GM21723 (cell line): ENCODE data around the gene SYVN1.

Experiments used
- ATAC-seq: cut with Tn5 transposase; IDR thresholded peaks from one replicate; pipeline ENCODE4 v1.9.1; 2021; ENCODE audit warnings: mild to moderate bottlenecking, moderate library complexity; ENCODE audit not compliant: unreplicated experiment

SYVN1 gene

GRCh38 chr11:65095974-65096806 lies 38.1 kb downstream of the SYVN1 start, which contains the start of gene VPS51:
Gene VPS51 (plus strand): TSS chr11:65096214. CDS start chr11:65096251, 37 bp downstream.
- peak; percentile 85 for ATAC-seq

GRCh38 chr11:65095427-65095826 lies 38.9 kb downstream of the SYVN1 start:
- no peak for ATAC-seq

GRCh38 chr11:65090628-65091027 lies 43.7 kb downstream of the SYVN1 start:
- ATAC-seq = no peak

- no peak for ATAC-seq
Measured at GRCh38 chr11:65089621-65090020, 44.7 kb downstream of the SYVN1 start.

- no peak for ATAC-seq
Measured at GRCh38 chr11:65087827-65088226, 46.5 kb downstream of the SYVN1 start.

- ATAC-seq = no peak
Measured at GRCh38 chr11:65087216-65087615, 47.1 kb downstream of the SYVN1 start.

- no peak for ATAC-seq
Measured at GRCh38 chr11:65086809-65087208, 47.5 kb downstream of the SYVN1 start.

- ATAC-seq = no peak
Measured at GRCh38 chr11:65085446-65085845, 48.9 kb downstream of the SYVN1 start.

- ATAC-seq = peak; percentile 4
Measured at GRCh38 chr11:65084598-65085375, 49.5 kb downstream of the SYVN1 start.

- peak; percentile 69 for ATAC-seq
Measured at GRCh38 chr11:65083834-65084597, 50.3 kb downstream of the SYVN1 start, which contains the start of the genes CDCA5 and ZFPL1. Gene CDCA5 (minus strand): TSS chr11:65084040. CDS start chr11:65083978, 62 bp downstream. Gene ZFPL1 (plus strand): TSS chr11:65084222. CDS start chr11:65084699, 477 bp downstream.

- peak; percentile 18 for ATAC-seq
Measured at GRCh38 chr11:65083134-65083833, 51.0 kb downstream of the SYVN1 start.

- ATAC-seq = no peak
Measured at GRCh38 chr11:65078786-65079342, 55.5 kb downstream of the SYVN1 start.

GRCh38 chr11:65078151-65078550 lies 56.2 kb downstream of the SYVN1 start:
- ATAC-seq = peak; percentile 50

GRCh38 chr11:65077451-65077850 lies 56.9 kb downstream of the SYVN1 start:
- ATAC-seq = no peak
